ES-I3 (cell line): ENCODE results near the gene RARRES1.
"Not testable (repeated sequence)": the region's sequence is repeated elsewhere in the genome, so short reads cannot be mapped to it uniquely, and the experiment has no call there.

Experiments
- H3K36me3 ChIP-seq: 2 replicates; pipeline ENCODE4 v1.6.1; 2013; ENCODE audit warnings: mild to moderate bottlenecking, low read length, control low read depth, moderate library complexity; ENCODE audit not compliant: insufficient read depth
- H3K4me1 ChIP-seq: 2 replicates; pipeline ENCODE4 v1.6.1; 2013; ENCODE audit warnings: mild to moderate bottlenecking, control low read depth, low read length; ENCODE audit not compliant: insufficient read depth
- H3K9ac ChIP-seq: 2 replicates; pipeline ENCODE4 v1.6.1; 2013; ENCODE audit warnings: low read depth, mild to moderate bottlenecking, low read length, moderate library complexity
- H3K9me3 ChIP-seq: 2 replicates; pipeline ENCODE4 v1.6.1; 2013; ENCODE audit warnings: mild to moderate bottlenecking, low read length, moderate library complexity; ENCODE audit not compliant: control insufficient read depth, insufficient read depth

RARRES1 gene

GRCh38 chr3:158710601-158711000 lies 21.7 kb downstream of the RARRES1 start:
- Histone ChIP-seq H3K9ac (no peak overlapping the region), H3K9me3 (no peaks in the 10 kb centered on the region), H3K4me1 (peaks cover 20% of the 10 kb centered on the region), H3K36me3 (peaks cover 7% of the 10 kb centered on the region; the same call in 1 of the 2 replicates)

DNA sequence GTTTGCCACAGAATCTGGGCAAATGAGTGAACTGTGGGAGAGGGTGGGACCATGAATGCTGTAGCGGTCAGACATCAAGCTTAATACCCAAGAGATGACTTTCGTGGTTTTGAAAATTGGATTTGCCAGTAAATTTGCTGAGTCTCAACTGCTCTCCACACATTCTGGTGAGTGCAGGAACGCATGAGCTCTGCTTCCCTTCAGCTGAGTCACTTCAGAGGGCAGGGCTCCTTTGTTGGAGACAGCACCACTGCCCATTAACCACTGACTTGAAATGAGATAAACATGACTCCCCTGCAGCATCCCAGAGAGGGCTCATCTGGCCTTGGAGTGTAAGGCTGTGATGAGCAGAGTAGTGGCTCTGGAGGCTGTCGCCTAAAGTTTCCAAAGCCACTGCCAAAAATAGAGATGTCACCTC lies 22.6 kb downstream of the RARRES1 start:
- peaks cover 20% of the 10 kb centered on the region for H3K4me1 ChIP-seq
- H3K9ac ChIP-seq, result no peak overlapping the region
- no peaks in the 10 kb centered on the region for H3K9me3 ChIP-seq
- peaks cover 7% of the 10 kb centered on the region for H3K36me3 ChIP-seq

DNA sequence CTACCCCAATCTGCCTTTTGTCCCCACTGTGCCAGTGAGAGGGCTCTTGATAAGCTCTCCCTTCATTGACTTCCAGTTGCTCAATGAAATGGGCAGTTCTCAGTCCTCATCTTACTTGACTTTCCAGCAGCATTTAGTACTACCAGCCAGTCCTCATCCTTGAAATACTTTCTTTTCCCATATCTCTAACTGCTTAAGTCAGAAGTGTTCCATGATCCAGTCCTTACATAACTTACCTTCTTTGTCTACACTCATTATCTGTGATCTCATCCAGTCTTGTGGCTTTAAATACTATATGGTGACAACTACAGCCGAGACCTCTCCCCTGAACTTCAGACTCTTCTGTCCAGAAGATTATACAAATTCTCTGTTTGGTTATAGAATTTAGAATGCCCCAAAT lies 28.7 kb downstream of the RARRES1 start:
- H3K9me3 ChIP-seq, result no peaks in the 10 kb centered on the region
- H3K36me3 ChIP-seq, result no peaks in the 10 kb centered on the region; the same call in none of the 2 replicates
- H3K4me1 ChIP-seq, result no peaks in the 10 kb centered on the region
- H3K9ac ChIP-seq, result no peak overlapping the region

GRCh38 chr3:158702815-158703481 lies 29.3 kb downstream of the RARRES1 start:
- Histone ChIP-seq H3K9me3 (no peaks in the 10 kb centered on the region), H3K9ac (no peak overlapping the region), H3K36me3 (no peaks in the 10 kb centered on the region; the same call in 1 of the 2 replicates), H3K4me1 (no peaks in the 10 kb centered on the region)

GRCh38 chr3:158701420-158702065 lies 30.7 kb downstream of the RARRES1 start:
- no peaks in the 10 kb centered on the region; the same call in 1 of the 2 replicates for H3K36me3 ChIP-seq
- H3K9ac ChIP-seq, result no peak overlapping the region
- no peaks in the 10 kb centered on the region for H3K9me3 ChIP-seq
- no peaks in the 10 kb centered on the region for H3K4me1 ChIP-seq

GRCh38 chr3:158700559-158700958 lies 31.7 kb downstream of the RARRES1 start:
- no peak overlapping the region for H3K9ac ChIP-seq
- no peaks in the 10 kb centered on the region; the same call in 1 of the 2 replicates for H3K36me3 ChIP-seq

DNA sequence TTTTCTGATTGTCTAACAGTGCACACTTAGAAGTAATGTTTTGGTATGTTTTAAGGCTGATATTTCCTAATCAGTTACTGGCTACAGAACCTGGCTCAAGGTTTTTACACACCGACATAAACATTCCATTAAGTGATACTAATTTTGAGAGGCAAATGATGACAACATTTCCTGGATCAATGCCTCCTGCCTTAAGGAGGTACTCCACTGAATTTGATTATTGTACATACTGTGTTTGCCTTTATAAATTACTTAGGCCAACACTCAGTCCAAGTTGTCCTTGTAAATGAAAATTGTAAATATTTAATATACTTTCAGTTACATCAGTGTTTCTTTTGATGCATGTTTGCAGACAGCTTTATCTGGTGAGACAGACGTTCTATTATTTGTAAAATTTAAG lies 35.6 kb downstream of the RARRES1 start:
- no peaks in the 10 kb centered on the region for H3K9me3 ChIP-seq
- H3K36me3 ChIP-seq, result no peaks in the 10 kb centered on the region

More at GRCh38 chr3:158700559-158700958, 31.7 kb downstream of the RARRES1 start:
- Histone ChIP-seq H3K9me3 (no peaks in the 10 kb centered on the region), H3K4me1 (no peaks in the 10 kb centered on the region)

DNA sequence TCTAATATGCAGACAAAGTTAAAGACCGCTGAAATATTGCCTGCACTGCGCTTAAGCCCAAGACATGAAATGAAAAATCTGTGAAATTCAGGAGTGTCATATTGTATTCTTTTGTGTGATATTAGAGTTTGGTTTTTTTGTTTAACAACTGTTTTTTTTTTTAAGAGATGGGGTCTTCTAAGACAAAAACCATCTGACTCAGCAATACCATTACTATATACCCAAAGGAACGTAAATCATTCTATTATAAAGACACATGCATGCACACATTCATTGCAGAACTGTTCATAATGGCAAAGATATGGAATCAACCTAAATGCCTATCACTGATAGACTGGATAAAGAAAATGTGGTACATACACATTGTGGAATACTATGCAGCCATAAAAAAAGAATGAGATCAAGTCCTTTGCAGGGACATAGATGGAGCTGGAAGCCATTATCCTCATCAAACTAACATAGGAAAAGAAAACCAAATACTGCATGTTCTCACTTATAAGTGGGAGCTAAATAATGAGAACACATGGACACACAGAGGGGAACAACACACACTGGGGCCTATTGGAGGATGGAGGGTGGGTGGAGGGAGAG lies 38.3 kb downstream of the RARRES1 start:
- H3K4me1 ChIP-seq, H3K9me3 ChIP-seq, H3K36me3 ChIP-seq, H3K9ac ChIP-seq: not testable (repeated sequence)

More for the DNA sequence above, 35.6 kb downstream of the RARRES1 start:
- no peak overlapping the region for H3K9ac ChIP-seq
- no peaks in the 10 kb centered on the region for H3K4me1 ChIP-seq

DNA sequence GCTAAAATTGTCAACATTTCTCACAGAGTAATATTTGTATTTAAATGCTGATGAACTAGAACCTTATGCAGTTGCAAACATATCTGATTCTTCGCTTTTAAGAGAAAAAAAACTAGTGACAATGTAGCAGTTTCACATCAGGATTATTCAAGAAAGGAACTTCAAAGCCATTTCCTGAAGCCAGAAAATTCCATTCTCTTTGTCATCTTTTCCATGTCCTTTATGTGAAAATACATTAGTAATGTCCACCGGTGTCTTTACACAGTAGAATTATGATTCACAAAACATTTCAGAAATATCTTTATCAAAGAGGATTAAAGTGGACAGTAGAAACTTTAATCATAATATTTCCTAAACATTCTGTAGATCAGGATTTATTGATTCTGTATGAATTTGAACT lies 47.1 kb downstream of the RARRES1 start:
- Histone ChIP-seq H3K9me3 (no peaks in the 10 kb centered on the region), H3K9ac (no peak overlapping the region), H3K36me3 (no peaks in the 10 kb centered on the region), H3K4me1 (no peaks in the 10 kb centered on the region)

GRCh38 chr3:158683230-158683962 lies 48.9 kb downstream of the RARRES1 start:
- H3K9ac ChIP-seq, result no peak overlapping the region
- H3K4me1 ChIP-seq, result no peaks in the 10 kb centered on the region
- no peaks in the 10 kb centered on the region for H3K9me3 ChIP-seq
- H3K36me3 ChIP-seq, result no peaks in the 10 kb centered on the region

GRCh38 chr3:158680861-158681260 lies 51.4 kb downstream of the RARRES1 start:
- Histone ChIP-seq H3K9me3 (no peaks in the 10 kb centered on the region), H3K4me1 (no peaks in the 10 kb centered on the region), H3K36me3 (no peaks in the 10 kb centered on the region), H3K9ac (no peak overlapping the region)

DNA sequence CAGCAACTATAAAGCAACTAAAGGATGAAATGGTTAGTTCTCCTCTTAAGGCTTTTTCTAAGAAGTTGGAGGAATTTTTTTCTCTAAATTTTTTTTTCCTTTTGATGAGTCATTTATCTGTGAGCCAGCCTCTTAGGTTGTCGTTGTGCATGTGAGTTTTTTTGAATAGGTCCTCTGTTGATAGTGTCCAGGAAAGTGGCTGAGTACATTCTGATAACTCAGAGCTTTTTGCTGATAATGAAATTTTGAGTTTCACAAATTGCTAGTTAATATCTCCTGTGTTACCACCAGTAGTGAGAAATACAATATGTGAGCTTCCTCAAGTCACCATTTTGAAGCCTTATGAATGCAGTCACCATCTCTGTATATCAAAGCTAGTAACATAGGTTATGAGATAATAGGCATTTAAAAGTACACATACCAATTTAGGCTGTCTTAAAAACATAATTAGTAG lies 52.7 kb downstream of the RARRES1 start:
- Histone ChIP-seq H3K36me3 (no peaks in the 10 kb centered on the region), H3K9me3 (no peaks in the 10 kb centered on the region), H3K4me1 (no peaks in the 10 kb centered on the region), H3K9ac (no peak overlapping the region)

DNA sequence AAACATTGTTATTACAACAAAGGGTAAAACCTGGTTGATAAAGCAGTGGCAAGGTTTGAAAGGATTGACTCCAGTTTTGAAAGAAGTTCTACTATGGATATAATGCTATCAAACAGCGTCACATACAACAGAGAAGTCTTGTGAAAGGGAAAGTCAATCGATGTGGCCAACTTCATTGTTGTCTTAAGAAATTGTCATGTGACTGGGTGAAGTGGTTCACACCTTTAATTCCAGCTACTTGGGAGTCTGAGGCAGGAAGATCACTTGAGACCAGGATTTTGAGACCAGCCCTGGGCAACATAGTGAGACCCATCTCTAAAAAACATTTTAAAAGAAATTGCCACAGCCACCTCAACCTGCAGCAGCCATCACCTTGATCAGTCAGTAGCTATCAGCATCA lies 53.6 kb downstream of the RARRES1 start:
- Histone ChIP-seq H3K9ac (no peak overlapping the region), H3K4me1 (no peaks in the 10 kb centered on the region), H3K9me3 (no peaks in the 10 kb centered on the region), H3K36me3 (no peaks in the 10 kb centered on the region)
